Measurements from ENCODE around the gene PANK4. TPM values are rescaled to one million over a fixed set of nuclear protein-coding genes. Genes with fewer than 3 reads are reported as not detected.
A peak's percentile ranks its signal among the peaks of the same experiment; 100 is the strongest.
"Not testable (repeated sequence)": the region's sequence is repeated elsewhere in the genome, so short reads cannot be mapped to it uniquely, and the experiment has no call there.

The PANK4 gene
- total RNA-seq (21.6 TPM), polyA plus RNA-seq (27.1 TPM)
- long read RNA-seq, donor 1, result 0 reads
- long read RNA-seq, donor 2, transcript PANK4-201 (19 exons, 2,677 nt), result major isoform, 9 of 15 reads
- long read RNA-seq, donor 2, partial matches to known transcripts, result 5 of 15 reads
- long read RNA-seq, donor 2, other reads (novel, unspliced or antisense), result 0 of 15 reads
- long read RNA-seq, donor 3, partial matches to known transcripts, result 0 of 4 reads
- long read RNA-seq, donor 3, other reads (novel, unspliced or antisense), result 0 of 4 reads
- long read RNA-seq, donor 4, result 0 reads
- long read RNA-seq, donor 5, partial matches to known transcripts, result 0 of 3 reads
- long read RNA-seq, donor 5, other reads (novel, unspliced or antisense), result 0 of 3 reads
- long read RNA-seq, donor 6, partial matches to known transcripts, result 0 of 4 reads
- long read RNA-seq, donor 6, other reads (novel, unspliced or antisense), result 0 of 4 reads
- long read RNA-seq, donor 7, result 0 reads
- long read RNA-seq, donor 8, partial matches to known transcripts, result 0 of 1 reads
- long read RNA-seq, donor 8, other reads (novel, unspliced or antisense), result 0 of 1 reads
- long read RNA-seq, donor 9, partial matches to known transcripts, result 0 of 3 reads
- long read RNA-seq, donor 9, other reads (novel, unspliced or antisense), result 0 of 3 reads
- long read RNA-seq, donor 10, partial matches to known transcripts, result 7 of 9 reads
- long read RNA-seq, donor 10, other reads (novel, unspliced or antisense), result 0 of 9 reads

- H3K36me3 ChIP-seq (ENCODE audit: control insufficient read depth in 2 of 2, insufficient read depth in 2 of 2, low read length in 1 of 2), result peaks cover 6% of the 10 kb centered on the region in 2 donors
- WGBS, result under 1% methylated on average over 107 of the region's 107 CpGs
Measured at GRCh38 chr1:2525920-2526823, at the start of gene PANK4. Gene PANK4 (minus strand): TSS chr1:2526596. CDS start chr1:2526587, 9 bp downstream.

GRCh38 chr1:2574350-2574749, 48.0 kb upstream of the PANK4 start:
- H3K4me1 ChIP-seq (ENCODE audit: control insufficient read depth in 2 of 2, insufficient read depth in 2 of 2, low read length in 2 of 2), result peaks cover 7 to 35% of the 10 kb centered on the region in 2 donors
- H3K27ac ChIP-seq (ENCODE audit: low read depth in 1 of 2, low read length in 1 of 2), result no peak overlapping the region
- no peaks in the 10 kb centered on the region for H3K27me3 ChIP-seq (ENCODE audit: control insufficient read depth in 2 of 2, insufficient read depth in 1 of 2, low read length in 1 of 2)
- H3K36me3 ChIP-seq (ENCODE audit: control insufficient read depth in 2 of 2, insufficient read depth in 2 of 2, low read length in 1 of 2), result no peaks in the 10 kb centered on the region
- no peak overlapping the region for H3K4me3 ChIP-seq (ENCODE audit: low read length in 2 of 2)
- DNase-seq (ENCODE audit: low read depth in 6 of 9, low spot score in 9 of 9), result no peak
- 91% methylated on average over 9 of the region's 9 CpGs for WGBS
- peaks cover 0 to 5% of the 10 kb centered on the region in 2 donors for H3K9me3 ChIP-seq (ENCODE audit: control insufficient read depth in 2 of 2, insufficient read depth in 1 of 2, low read length in 1 of 2)

More at GRCh38 chr1:2525920-2526823, at the start of gene PANK4:
- Histone ChIP-seq H3K27me3 (ENCODE audit: control insufficient read depth in 2 of 2, insufficient read depth in 1 of 2, low read length in 1 of 2) (peaks cover 35 to 44% of the 10 kb centered on the region in 2 donors), H3K4me3 (ENCODE audit: low read length in 2 of 2) (peak within 1 kb of the TSS; percentile 91 to 92), H3K27ac (ENCODE audit: low read depth in 1 of 2, low read length in 1 of 2) (peak within 1 kb of the TSS; percentile 47 to 86), H3K9me3 (ENCODE audit: control insufficient read depth in 2 of 2, insufficient read depth in 1 of 2, low read length in 1 of 2) (no peaks in the 10 kb centered on the region), H3K4me1 (ENCODE audit: control insufficient read depth in 2 of 2, insufficient read depth in 2 of 2, low read length in 2 of 2) (peaks cover 44 to 58% of the 10 kb centered on the region in 2 donors)
- peak in 7 of 9 donors; percentile 72 to 96 (median 92) for DNase-seq (ENCODE audit: low read depth in 6 of 9, low spot score in 9 of 9)

GRCh38 chr1:2573250-2573920, 47.0 kb upstream of the PANK4 start:
- Histone ChIP-seq H3K36me3 (ENCODE audit: control insufficient read depth in 2 of 2, insufficient read depth in 2 of 2, low read length in 1 of 2) (no peaks in the 10 kb centered on the region), H3K27ac (ENCODE audit: low read depth in 1 of 2, low read length in 1 of 2) (no peak overlapping the region), H3K27me3 (ENCODE audit: control insufficient read depth in 2 of 2, insufficient read depth in 1 of 2, low read length in 1 of 2) (no peaks in the 10 kb centered on the region), H3K9me3 (ENCODE audit: control insufficient read depth in 2 of 2, insufficient read depth in 1 of 2, low read length in 1 of 2) (peaks cover 0 to 5% of the 10 kb centered on the region in 2 donors), H3K4me3 (ENCODE audit: low read length in 2 of 2) (no peak overlapping the region), H3K4me1 (ENCODE audit: control insufficient read depth in 2 of 2, insufficient read depth in 2 of 2, low read length in 2 of 2) (peaks cover 5 to 29% of the 10 kb centered on the region in 2 donors)
- 96% methylated on average over 8 of the region's 8 CpGs for WGBS
- no peak for DNase-seq (ENCODE audit: low read depth in 6 of 9, low spot score in 9 of 9)

- DNase-seq (ENCODE audit: low read depth in 6 of 9, low spot score in 9 of 9), result no peak
- H3K4me3 ChIP-seq (ENCODE audit: low read length in 2 of 2), result no peak overlapping the region
- no peak overlapping the region for H3K27ac ChIP-seq (ENCODE audit: low read depth in 1 of 2, low read length in 1 of 2)
- no peaks in the 10 kb centered on the region for H3K27me3 ChIP-seq (ENCODE audit: control insufficient read depth in 2 of 2, insufficient read depth in 1 of 2, low read length in 1 of 2)
- H3K4me1 ChIP-seq (ENCODE audit: control insufficient read depth in 2 of 2, insufficient read depth in 2 of 2, low read length in 2 of 2), result peaks cover 0 to 9% of the 10 kb centered on the region in 2 donors
- H3K36me3 ChIP-seq (ENCODE audit: control insufficient read depth in 2 of 2, insufficient read depth in 2 of 2, low read length in 1 of 2), result no peaks in the 10 kb centered on the region
- 98% methylated on average over 9 of the region's 9 CpGs for WGBS
- H3K9me3 ChIP-seq (ENCODE audit: control insufficient read depth in 2 of 2, insufficient read depth in 1 of 2, low read length in 1 of 2), result peaks cover 0 to 5% of the 10 kb centered on the region in 2 donors
Measured at GRCh38 chr1:2571348-2571747, 45.0 kb upstream of the PANK4 start.

- DNase-seq (ENCODE audit: low read depth in 6 of 9, low spot score in 9 of 9), result no peak
- Histone ChIP-seq H3K4me3 (ENCODE audit: low read length in 2 of 2) (no peak overlapping the region), H3K9me3 (ENCODE audit: control insufficient read depth in 2 of 2, insufficient read depth in 1 of 2, low read length in 1 of 2) (peaks cover 0 to 5% of the 10 kb centered on the region in 2 donors), H3K27ac (ENCODE audit: low read depth in 1 of 2, low read length in 1 of 2) (no peak overlapping the region), H3K27me3 (ENCODE audit: control insufficient read depth in 2 of 2, insufficient read depth in 1 of 2, low read length in 1 of 2) (no peaks in the 10 kb centered on the region), H3K4me1 (ENCODE audit: control insufficient read depth in 2 of 2, insufficient read depth in 2 of 2, low read length in 2 of 2) (no peaks in the 10 kb centered on the region), H3K36me3 (ENCODE audit: control insufficient read depth in 2 of 2, insufficient read depth in 2 of 2, low read length in 1 of 2) (no peaks in the 10 kb centered on the region)
- WGBS, result 88% methylated on average over 17 of the region's 17 CpGs
Measured at GRCh38 chr1:2570332-2570731, 43.9 kb upstream of the PANK4 start.

- H3K9me3 ChIP-seq (ENCODE audit: control insufficient read depth in 2 of 2, insufficient read depth in 1 of 2, low read length in 1 of 2); H3K4me3 ChIP-seq (ENCODE audit: low read length in 2 of 2); H3K27ac ChIP-seq (ENCODE audit: low read depth in 1 of 2, low read length in 1 of 2); H3K36me3 ChIP-seq (ENCODE audit: control insufficient read depth in 2 of 2, insufficient read depth in 2 of 2, low read length in 1 of 2); DNase-seq (ENCODE audit: low read depth in 6 of 9, low spot score in 9 of 9); H3K4me1 ChIP-seq (ENCODE audit: control insufficient read depth in 2 of 2, insufficient read depth in 2 of 2, low read length in 2 of 2); H3K27me3 ChIP-seq (ENCODE audit: control insufficient read depth in 2 of 2, insufficient read depth in 1 of 2, low read length in 1 of 2): not testable (repeated sequence)
- WGBS, result 90% methylated on average over 13 of the region's 13 CpGs
Measured at GRCh38 chr1:2569703-2570102, 43.3 kb upstream of the PANK4 start.

GRCh38 chr1:2569060-2569459, 42.7 kb upstream of the PANK4 start:
- Histone ChIP-seq H3K4me3 (ENCODE audit: low read length in 2 of 2) (no peak overlapping the region), H3K4me1 (ENCODE audit: control insufficient read depth in 2 of 2, insufficient read depth in 2 of 2, low read length in 2 of 2) (no peaks in the 10 kb centered on the region), H3K27me3 (ENCODE audit: control insufficient read depth in 2 of 2, insufficient read depth in 1 of 2, low read length in 1 of 2) (no peaks in the 10 kb centered on the region), H3K36me3 (ENCODE audit: control insufficient read depth in 2 of 2, insufficient read depth in 2 of 2, low read length in 1 of 2) (no peaks in the 10 kb centered on the region), H3K9me3 (ENCODE audit: control insufficient read depth in 2 of 2, insufficient read depth in 1 of 2, low read length in 1 of 2) (peaks cover 0 to 5% of the 10 kb centered on the region in 2 donors), H3K27ac (ENCODE audit: low read depth in 1 of 2, low read length in 1 of 2) (no peak overlapping the region)
- 91% methylated on average over 17 of the region's 17 CpGs for WGBS
- DNase-seq (ENCODE audit: low read depth in 6 of 9, low spot score in 9 of 9), result no peak

GRCh38 chr1:2568187-2568816, 41.9 kb upstream of the PANK4 start:
- not testable (repeated sequence) for H3K4me3 ChIP-seq (ENCODE audit: low read length in 2 of 2); H3K9me3 ChIP-seq (ENCODE audit: control insufficient read depth in 2 of 2, insufficient read depth in 1 of 2, low read length in 1 of 2); DNase-seq (ENCODE audit: low read depth in 6 of 9, low spot score in 9 of 9); H3K4me1 ChIP-seq (ENCODE audit: control insufficient read depth in 2 of 2, insufficient read depth in 2 of 2, low read length in 2 of 2); H3K27me3 ChIP-seq (ENCODE audit: control insufficient read depth in 2 of 2, insufficient read depth in 1 of 2, low read length in 1 of 2); H3K36me3 ChIP-seq (ENCODE audit: control insufficient read depth in 2 of 2, insufficient read depth in 2 of 2, low read length in 1 of 2); H3K27ac ChIP-seq (ENCODE audit: low read depth in 1 of 2, low read length in 1 of 2)
- 80% methylated on average over 13 of the region's 17 CpGs for WGBS

Data from thymus (tissue), 14 donors.